Activated CD4-positive, alpha-beta T cell treated with anti-CD3 and anti-CD28 coated beads for 24 hours (primary cell): ENCODE results near the gene FOXF2.
A peak's percentile ranks its signal among the peaks of the same experiment; 100 is the strongest.

Experiments used
- DNase-seq, 2 donors: peaks; one replicate each; pipeline ENCODE4 v3.0.0-alpha.2; 2020; ENCODE audit warnings: low read depth in 2 of 2

Gene FOXF2

DNA sequence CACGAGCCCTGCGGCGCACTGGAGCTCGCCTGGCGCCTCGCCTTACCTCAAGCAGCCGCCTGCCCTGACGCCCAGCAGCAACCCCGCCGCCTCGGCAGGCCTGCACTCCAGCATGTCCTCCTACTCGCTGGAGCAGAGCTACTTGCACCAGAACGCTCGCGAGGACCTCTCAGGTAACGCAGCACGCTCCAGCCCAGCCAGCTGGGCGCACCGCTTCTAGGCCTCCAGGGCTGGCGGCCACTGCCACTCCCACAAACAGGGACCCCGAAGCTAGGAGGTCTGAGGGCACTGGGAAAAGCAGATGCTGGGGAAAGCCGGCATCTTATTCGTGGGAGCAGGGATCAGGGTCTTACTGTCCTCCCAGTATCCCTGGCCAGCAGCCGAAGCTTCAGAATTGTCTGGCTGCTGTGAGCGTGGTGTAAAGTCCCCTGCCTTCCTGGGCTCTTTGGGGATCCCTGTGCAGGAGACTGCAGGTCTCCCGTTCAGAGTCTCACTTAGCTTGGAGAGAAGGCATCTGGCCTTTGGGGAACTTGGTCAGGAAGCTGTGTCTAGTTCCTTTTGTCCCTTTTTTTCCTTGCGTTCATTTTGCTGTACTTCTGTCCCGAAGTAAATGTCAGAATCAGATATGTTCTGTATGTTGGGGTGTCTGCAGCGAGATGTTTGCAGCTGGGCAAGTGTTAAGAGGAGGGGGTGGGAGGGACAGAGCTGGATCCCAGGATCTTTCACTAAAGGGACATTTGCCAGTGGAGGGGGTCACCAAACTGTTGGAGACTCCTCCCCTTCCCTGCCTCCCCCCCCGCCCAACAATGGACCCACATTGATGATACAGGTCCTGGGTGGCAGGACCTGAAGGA, 1.8 kb downstream of the FOXF2 start:
- DNase-seq: no peak

DNA sequence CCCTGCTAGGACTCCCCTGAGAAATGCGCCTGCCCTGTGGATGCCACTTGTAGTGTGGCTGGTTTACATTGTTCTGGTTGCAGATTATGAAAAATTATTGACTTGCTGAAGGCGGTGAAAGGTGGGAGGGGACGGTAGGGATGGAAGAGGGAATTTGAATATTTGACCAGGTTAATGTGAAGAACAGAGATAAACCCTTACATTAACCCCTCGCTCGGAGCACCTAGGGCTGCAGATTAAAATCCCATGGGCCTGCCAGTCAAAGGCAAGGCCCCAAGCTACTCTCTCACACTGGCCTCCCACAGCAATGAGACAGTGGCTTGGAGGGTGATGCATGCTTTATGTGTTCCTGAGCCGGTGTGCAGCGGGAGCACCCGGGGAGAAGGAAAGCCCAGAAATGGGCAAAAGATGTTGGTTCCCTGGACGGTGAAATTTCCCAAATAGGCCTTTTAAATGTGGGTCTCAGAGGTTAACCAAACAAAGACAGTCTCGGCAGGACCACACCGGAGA, 2.5 kb downstream of the FOXF2 start:
- no peak for DNase-seq

DNA sequence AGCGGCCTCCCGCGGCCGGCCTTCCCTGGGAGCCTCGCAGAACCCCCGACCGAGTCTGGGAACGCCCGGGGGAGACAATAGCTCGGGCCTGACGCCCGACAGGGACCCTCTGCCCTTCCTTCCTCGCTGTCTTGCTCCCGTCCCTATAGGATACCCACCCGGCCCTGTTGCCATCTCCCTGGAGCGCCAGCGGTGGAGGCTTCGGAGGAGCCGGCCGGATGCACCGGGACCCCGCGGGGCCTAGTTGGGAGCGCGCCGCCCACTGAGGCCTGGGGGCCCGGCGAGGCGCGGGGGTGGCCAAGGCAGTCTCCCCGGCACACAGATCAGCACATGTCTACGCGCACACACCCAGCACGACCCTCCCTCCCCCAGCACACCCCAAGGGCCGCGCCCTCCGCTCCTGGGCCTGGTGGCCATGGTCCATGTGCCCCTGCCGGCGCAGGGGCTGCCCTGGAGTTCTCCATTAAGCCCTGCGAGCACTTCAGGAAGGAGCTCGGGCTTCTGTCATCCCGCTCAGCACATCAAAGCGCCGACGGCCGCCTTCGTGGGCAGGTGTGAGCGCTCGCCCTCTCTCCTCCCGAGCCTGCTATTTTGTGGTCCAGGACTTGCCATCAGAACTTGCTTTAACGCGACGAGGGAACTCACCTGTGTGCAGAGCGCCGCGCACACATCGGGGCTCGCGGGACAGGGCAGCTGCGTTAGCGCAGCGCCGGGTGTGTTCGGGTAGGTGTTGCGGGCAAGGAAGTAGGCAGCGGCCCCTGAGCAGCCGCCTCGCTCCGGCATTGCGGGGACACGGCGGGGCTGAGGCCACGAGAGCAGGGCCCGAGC, 3.7 kb downstream of the FOXF2 start:
- DNase-seq: no peak

DNA sequence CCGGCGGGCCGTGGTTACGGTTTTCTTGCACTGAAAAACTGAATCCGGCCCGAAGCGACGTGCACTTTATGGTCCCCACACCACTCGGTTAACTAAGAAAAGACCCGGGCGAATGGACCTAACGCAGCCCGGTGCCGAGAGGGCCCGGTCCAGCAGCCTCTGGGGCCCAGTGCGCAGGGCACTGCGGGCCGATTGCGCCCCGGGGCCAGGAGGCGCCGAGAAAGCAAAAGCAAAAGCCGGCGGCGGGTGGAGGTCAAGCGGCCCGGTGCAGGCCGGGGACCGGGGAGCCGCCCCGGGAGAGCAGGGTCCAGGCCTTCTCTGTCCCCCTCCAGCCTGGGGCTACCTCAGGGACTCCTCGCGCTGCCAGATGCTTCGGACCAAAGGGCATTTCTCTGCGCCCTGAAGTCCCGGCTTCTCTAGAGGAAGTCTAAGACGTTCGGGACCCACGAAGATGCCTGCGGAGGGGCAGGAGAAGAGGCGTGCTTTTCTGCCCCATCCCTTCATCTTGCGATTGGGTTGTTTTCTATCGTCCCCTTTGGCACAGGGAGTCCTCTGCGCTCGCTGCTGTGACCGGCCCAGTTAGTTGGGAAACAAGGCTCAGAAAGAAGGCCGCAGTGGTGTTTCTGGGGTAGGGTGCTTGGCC, 4.4 kb downstream of the FOXF2 start:
- no peak for DNase-seq

DNA sequence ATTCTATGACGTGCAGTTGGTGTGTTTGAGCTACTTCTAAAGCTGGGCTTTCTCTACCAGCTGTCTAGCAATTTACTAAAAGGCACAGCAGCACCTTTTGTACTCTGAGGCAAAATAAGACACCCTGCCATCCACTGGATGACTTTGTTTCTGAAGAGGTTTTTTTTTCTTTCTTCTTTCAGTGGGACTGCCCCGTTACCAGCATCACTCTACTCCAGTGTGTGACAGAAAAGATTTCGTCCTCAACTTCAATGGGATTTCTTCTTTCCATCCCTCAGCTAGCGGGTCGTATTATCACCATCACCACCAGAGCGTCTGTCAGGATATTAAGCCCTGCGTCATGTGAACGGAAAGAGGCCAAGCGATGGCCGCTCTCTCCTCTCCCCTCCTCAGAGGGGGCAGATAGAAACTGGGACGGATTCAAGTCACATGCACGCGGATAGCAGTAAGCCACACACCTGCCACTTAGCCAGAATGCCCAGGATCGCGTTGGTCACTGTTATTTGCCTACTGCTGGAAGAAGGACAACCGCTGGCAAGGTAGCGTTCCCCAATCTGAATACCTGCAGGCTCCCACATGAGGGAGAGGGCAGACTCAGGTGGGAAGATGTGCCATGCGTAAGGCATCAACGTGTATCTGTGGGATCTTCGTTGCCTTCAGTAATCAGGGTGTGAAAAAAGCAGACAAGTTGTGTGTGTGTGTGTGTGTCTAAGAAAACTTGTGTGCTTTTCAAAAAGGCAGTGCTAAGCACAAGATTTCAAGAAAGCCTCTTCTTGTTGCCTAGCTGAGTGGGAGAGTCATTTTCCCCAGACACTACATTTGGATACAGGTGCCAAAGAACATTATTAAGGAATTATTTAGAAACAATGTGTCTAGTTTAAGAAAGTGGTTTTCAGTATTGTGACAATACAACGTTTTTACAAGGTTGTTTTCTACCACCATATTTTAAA, 5.4 kb downstream of the FOXF2 start:
- no peak for DNase-seq

DNA sequence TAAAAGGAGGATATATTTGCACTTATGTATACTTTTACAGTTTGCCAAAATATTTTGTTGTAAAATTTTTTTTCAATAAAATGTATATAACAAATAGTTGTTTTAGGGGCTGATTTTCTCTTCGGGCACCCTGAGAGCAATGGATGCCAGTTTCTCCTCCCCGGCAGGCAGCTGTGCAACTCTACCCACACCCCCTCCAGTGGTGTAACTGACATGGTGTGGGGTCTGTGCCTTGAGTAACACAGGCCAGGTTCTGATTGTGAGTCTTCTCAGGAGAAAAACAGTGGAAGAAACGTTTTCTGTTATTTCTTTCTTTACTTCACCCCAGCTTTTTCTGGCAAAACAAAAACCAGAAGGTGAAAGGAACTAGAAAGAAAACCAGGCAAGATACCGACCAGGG, 6.1 kb downstream of the FOXF2 start:
- no peak for DNase-seq

DNA sequence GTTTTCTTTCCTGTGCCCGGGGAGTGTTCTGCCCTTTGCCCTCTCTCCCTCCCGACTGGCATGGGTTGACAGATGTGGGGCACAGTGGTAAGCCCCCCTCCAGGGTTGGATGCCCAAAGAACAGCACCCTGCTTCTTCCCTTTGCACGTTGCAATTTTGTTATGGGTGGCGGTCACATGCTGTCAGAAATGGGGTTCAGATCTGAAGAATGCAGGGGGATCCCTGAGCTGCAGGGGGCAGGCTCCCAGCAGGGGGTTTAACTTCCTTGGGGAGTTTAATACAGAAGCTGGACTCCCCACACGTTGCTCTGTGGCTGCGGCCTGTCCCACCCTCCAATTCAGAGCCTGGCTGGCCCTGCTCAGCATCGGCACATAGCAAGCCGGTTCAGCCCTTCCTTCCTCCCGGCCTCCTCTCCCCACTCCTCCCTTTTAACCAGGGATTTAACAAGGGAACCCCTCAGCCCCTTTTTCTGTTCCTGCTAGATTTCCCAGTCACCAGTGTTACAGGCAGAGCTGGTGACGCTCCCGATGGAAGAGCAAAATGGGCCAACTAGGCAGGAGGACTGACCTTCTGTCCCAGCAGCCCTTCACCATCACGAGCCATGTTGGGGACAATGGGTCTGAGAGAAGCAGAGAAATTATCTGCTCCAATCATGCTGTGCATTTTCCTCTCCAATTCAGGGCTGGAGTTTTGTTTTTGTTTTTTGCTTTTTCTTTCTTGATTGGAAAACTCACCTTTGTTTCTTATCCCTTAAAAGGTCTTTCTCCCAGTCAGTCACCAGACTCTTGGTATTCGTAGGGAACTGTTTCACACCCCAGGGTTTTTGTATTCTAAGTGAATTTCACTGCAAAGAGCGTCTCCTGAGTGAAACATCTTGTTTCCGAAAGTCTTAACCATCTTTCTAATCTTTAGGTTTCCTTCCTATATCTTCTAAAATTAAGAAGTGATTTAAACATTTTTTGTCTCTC, 6.8 kb downstream of the FOXF2 start:
- DNase-seq: no peak

DNA sequence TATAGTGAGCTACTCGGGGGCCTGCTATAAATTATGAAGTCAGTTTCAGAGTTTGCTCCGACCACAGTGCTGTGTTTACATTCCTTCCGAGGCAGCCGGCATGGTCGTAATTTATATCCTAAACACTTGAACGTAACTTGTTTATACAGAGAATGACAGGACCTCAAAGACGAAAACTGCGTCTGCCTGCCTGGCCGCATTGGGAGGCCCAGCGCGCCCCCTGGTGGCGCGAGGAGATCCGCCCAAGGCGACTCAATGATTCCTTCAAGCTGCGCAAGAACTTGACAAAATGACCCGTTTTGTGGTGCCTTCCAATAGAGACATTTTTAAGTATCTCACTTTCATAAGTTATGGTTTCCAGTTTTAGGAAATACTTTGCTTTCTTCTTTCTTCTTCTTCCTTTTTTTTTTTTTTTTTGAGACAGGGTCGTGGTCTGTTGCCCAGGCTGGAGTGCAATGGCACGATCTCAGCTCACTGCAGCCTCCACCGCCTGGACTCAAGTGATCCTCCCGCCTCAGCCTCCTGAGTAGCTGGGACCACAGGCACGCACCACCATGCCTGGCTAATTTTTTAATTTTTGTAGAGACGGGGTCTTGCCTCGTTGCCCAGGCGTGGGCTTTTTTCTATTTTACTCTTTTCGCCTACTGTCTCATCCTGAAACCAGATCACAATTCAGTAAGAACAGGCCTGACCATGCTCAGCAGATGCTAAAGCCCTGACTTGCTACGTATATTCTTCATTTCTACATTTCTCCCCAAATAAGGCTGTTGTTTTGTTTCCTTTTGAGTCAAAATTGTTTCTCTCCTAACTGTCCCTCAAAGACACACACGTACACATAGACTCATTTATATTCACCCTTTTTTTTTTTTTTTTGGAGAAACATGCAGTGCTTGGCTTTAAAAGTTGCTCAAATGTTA, 7.8 kb downstream of the FOXF2 start:
- DNase-seq: peak; percentile 56 to 57

DNA sequence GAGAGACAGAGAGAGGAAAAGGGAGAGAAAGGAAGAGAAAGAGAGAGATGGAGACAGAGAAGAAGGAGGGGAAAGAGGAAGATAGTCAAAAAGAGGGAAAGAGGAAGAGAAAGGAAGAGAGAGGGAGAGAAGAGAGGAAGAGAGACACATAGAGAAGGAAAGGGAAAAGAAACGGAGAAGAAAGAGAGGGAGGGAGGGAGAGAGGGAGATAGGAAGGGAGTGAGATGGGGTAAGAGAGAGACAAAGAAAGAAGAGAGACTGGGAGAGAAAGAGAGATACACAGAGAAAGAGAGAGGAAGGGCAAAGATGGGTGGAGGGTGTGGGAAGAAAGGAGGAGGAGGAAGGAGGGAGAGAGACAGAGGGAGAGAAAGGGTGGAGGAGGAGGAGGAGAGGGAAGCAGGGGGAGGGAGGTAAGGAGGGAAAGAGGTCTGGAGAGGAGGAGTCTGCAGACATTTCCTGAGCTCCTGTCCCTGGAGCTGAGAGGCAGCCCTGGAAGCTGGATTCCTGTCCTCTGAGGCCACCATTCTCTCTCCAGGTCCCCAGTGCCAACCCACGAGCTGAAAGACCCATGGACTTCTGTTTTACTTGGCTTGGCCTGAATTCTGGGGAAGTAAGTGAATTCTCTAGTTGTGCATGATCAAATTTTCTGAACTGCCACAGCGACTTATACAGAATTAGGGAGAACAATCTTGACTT, 9.9 kb downstream of the FOXF2 start:
- no peak for DNase-seq

DNA sequence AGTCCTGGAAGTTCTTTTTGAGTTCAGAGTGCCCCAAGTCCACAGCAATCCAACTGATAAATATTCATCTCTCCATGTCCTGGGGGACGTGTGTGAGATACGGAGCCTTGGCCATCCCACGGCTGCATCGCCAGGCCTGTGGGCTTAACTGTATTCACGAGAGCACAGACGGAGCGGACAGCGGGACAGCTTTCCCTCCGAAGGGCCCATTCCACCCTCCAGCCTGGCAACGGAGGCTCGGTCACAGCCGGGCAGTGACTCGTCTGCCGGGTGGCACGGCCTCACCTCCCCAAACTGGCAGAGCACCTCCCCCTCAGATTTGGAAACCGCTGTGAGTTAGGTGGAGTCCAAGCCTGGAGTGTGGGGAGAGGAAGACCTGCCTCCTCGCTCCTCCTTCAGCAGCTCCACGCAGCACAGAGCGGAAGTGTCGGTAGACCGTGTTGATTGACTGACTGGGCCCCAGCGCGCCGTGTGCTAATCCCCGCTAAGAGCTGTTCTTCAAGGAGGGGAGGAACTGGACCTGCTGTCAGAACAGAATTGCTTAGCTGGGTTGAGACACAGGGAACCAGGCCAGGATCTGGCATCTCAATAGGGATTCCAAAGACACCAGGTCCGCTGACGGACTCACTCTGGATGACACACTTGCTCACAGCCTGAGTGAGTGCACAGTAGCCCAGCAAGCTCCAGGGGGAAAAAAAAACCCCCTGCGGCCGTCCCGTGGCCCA, 10.9 kb downstream of the FOXF2 start:
- DNase-seq: no peak

DNA sequence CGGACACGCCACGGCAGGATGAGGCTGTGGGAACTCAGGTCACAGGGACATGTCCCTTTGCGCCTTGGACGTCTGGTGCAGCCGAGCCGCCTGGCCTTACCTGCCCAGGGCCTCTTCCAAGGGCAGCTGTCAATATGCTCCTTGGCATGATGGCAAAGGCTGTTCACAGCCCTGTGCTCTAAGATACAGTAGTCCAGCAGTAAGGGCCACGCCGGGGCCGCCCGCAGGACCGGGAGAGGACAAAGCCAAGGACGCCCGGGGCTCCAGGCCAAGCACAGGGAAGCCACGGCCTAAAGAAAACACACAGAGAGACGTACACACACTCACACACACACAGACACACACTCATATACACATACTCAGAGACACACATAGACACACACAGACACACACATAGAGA, 13.0 kb downstream of the FOXF2 start:
- no peak for DNase-seq

DNA sequence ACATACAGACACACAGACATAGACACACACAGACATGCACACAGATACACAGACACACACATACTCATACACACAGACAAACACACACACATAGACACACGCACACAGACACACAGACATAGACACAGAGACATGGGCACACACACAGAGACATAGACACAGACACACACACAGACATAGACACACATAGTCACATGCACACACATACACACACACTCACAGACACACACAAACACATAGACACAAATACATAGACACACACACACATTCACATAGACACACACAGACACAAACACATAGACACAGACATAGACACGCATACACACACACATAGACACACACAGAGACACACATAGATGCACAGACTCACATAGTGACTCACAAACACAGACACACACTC, 13.5 kb downstream of the FOXF2 start:
- no peak for DNase-seq

DNA sequence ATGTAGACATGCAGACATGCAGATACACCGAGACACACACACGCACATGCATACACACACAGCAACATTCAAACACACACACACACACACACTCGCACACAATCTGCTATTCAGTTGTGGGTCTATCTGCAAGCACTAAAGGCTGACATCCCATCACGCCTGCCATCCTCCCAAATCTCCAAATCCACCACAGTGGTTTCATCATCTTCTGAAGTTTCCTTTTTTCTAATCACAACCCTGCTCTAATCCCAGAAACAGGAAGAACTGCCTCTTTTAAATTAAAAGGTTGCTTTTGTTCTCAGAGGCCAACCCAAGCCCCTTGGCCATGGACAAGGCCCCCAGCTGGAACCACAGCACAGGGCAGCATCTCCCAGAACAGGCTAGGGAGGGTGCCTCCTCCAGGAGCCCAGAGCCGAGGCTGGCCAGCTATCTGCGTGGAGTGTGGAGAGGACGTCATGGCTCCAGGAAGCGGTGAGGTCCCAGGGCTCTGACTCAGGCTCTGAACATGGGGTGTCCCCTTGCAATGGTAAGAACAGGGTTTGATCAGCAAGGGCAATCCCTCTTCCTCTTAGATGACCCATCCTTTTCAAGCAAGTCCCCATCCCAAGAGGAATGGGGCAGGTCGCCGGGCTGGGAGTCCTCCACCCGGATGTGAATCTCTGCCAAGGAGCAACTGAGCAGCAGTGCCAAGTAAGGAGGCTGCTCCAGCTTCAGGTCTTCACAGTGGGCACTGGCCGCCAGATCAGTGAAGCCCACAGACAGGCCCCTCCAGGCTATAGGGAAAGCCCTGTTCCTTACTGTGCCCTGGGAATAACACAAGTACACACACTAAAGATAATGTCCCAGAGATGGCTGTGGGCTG, 14.7 kb downstream of the FOXF2 start:
- DNase-seq: no peak

DNA sequence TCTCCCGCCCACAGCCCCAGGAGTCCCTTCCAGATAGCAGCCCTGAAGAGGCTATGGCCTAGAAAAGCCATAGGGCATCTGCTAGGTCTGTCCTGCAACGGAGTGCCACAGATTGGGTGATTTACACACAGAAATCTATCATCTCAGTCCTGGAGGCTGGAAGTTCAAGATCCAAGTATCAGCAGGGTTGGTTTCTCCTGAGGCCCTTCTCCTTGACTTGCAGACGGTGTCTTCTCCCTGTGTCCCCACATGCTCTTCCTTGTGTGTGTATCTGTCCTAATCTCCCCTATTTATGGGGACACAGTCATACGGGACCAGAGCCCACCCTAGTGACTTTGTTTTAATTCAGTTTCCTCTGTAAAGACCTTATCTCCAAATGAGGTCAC, 15.3 kb downstream of the FOXF2 start:
- no peak for DNase-seq

DNA sequence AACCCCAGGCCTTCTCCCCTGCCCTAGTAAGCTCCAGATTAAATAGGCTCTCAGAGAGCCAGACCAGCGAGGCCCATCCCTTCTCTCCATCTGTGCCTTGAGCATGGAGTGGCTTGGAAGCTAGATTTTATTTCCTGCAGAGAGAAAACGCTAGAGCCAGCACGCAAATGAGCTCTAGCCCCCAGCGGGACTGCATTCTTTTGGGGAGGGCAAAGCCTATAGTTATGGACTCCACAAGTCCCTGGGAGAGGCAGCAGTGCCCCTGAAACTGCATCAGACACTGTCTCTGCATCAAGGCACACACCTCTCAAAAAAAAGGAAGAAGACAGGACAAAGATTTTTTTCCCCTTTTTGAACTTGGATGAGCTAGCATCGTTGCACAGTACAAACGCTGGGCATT, 15.8 kb downstream of the FOXF2 start:
- DNase-seq: no peak

DNA sequence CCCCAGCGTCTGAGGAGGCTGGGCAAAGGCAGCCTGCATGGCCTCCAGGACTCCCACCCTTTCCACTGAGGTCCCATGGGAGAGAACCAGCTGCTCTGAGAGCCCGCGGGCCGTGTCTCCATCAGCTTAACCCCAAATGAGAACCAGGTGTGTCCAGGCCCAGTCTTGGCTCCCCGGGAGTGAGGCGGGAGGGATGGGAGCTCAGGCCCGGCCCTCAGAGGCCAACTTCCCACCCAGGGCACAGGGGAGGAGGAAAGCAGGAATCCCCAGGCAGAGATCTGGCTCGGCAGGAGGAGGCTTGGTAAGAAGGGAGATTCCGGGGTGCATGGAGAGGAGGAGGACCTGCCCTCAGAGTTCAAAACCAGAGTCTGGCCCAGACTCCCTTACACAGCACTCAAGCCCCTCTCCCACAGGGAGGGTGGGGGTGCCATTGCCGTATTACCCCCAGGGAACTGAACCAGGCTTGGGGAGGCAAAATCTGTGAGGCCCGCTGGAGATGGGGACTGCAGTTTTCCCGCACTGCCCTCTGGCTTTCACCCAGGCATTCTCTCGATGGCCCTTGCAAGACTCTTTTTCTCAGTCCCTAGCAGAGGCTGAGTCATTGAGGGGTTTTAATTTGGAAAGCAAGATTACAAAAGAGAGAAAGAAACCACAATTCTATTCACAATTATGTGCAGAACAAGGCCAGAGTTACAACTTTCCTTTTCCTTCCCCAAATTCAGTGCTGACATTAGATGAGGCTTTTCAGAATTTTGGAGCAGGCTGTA, 17.1 kb downstream of the FOXF2 start:
- DNase-seq: no peak
